GM23338 (cell line): ENCODE results near the gene RASSF4. TPM values are rescaled to one million over a fixed set of nuclear protein-coding genes. Genes with fewer than 3 reads are reported as not detected.

Experiments used
- ATAC-seq: fragments of 200-7000 bp; cut with Tn5 transposase; 3 replicates; pipeline ENCODE4 v1.9.1; 2020
- DNase-seq: peaks from one replicate; pipeline ENCODE4 v3.0.0-alpha.2; 2015; ENCODE audit warnings: low spot score
- H2AFZ ChIP-seq: fragments of 200-600 bp; sonication (generic); 2 replicates; pipeline ENCODE4 v1.8.0; 2016; ENCODE audit warnings: antibody characterized with exemption, mild to moderate bottlenecking, moderate library complexity
- H3F3A ChIP-seq: fragments of 200-600 bp; sonication (generic); replicated peaks from 2 replicates; pipeline ENCODE4 v1.8.0; 2017; ENCODE audit warnings: antibody characterized with exemption, mixed run types, low read depth
- H3K27ac ChIP-seq: fragments of 200-600 bp; sonication (generic); 2 replicates; pipeline ENCODE4 v1.6.1; 2016; ENCODE audit warnings: low read depth
- H3K27me3 ChIP-seq: fragments of 200-600 bp; sonication (generic); 2 replicates; pipeline ENCODE4 v1.8.0; 2016; ENCODE audit warnings: mild to moderate bottlenecking, mixed run types, moderate library complexity; ENCODE audit not compliant: insufficient read depth
- H3K36me3 ChIP-seq: fragments of 200-600 bp; sonication (generic); 2 replicates; pipeline ENCODE4 v1.8.0; 2016; ENCODE audit warnings: mild to moderate bottlenecking; ENCODE audit not compliant: insufficient read depth
- H3K4me1 ChIP-seq: fragments of 200-600 bp; sonication (generic); 2 replicates; pipeline ENCODE4 v1.8.0; 2016; ENCODE audit warnings: mild to moderate bottlenecking, moderate library complexity; ENCODE audit not compliant: insufficient read depth
- H3K4me2 ChIP-seq: fragments of 200-600 bp; sonication (generic); 2 replicates; pipeline ENCODE4 v1.7.1; 2017; ENCODE audit warnings: mixed run types
- H3K4me3 ChIP-seq: fragments of 200-600 bp; sonication (generic); 2 replicates; pipeline ENCODE4 v1.6.1; 2016; ENCODE audit warnings: mixed run types
- H3K79me2 ChIP-seq: fragments of 200-600 bp; sonication (generic); replicated peaks from 2 replicates; pipeline ENCODE4 v1.8.0; 2017; ENCODE audit warnings: mild to moderate bottlenecking; ENCODE audit not compliant: insufficient read depth
- H3K9me2 ChIP-seq: fragments of 200-600 bp; sonication (generic); 2 replicates; pipeline ENCODE4 v1.8.0; 2017; ENCODE audit not compliant: insufficient read depth
- H4K20me1 ChIP-seq: fragments of 200-600 bp; sonication (generic); replicated peaks from 2 replicates; pipeline ENCODE4 v1.8.0; 2017; ENCODE audit warnings: mild to moderate bottlenecking; ENCODE audit not compliant: insufficient read depth
- H3K27ac Mint-ChIP-seq: 2 replicates; pipeline ENCODE4 v1.8.0; 2020; ENCODE audit warnings: inconsistent platforms, mild to moderate bottlenecking, moderate library complexity, mixed read lengths
- H3K27me3 Mint-ChIP-seq: 3 replicates; pipeline ENCODE4 v1.8.0; 2022; ENCODE audit warnings: low read depth, mild to moderate bottlenecking, moderate library complexity, mixed read lengths, inconsistent platforms; ENCODE audit not compliant: insufficient read depth, poor library complexity
- H3K36me3 Mint-ChIP-seq: 3 replicates; pipeline ENCODE4 v1.8.0; 2021; ENCODE audit warnings: low read depth, mild to moderate bottlenecking, inconsistent platforms, moderate library complexity, mixed read lengths
- H3K4me1 Mint-ChIP-seq: 3 replicates; pipeline ENCODE4 v1.8.0; 2020; ENCODE audit warnings: mild to moderate bottlenecking, inconsistent platforms, mixed read lengths
- H3K4me3 Mint-ChIP-seq: 3 replicates; pipeline ENCODE4 v1.8.0; 2021; ENCODE audit warnings: moderate library complexity, mild to moderate bottlenecking, inconsistent platforms, mixed read lengths
- H3K9me3 Mint-ChIP-seq: 3 replicates; pipeline ENCODE4 v1.8.0; 2020; ENCODE audit warnings: moderate library complexity, mild to moderate bottlenecking, inconsistent platforms, mixed read lengths
- EZH2 ChIP-seq: fragments of 200-600 bp; sonication (generic); IDR thresholded peaks from one replicate; pipeline ENCODE4 v1.8.0; 2017; ENCODE audit warnings: antibody characterized with exemption, mild to moderate bottlenecking, low read depth; ENCODE audit not compliant: unreplicated experiment
- EZH2phosphoT487 ChIP-seq: fragments of 200-600 bp; sonication (generic); IDR thresholded peaks from one replicate; pipeline ENCODE4 v1.8.1; 2018; ENCODE audit warnings: antibody characterized with exemption; ENCODE audit not compliant: unreplicated experiment
- JUNB ChIP-seq: IDR thresholded peaks from one replicate; pipeline ENCODE4 v1.6.1; 2016; ENCODE audit warnings: antibody characterized with exemption; ENCODE audit not compliant: unreplicated experiment
- NANOG ChIP-seq: IDR thresholded peaks from 2 replicates; pipeline ENCODE4 v1.6.1; 2016; ENCODE audit warnings: antibody characterized with exemption, borderline replicate concordance
- POLR2AphosphoS5 ChIP-seq: IDR thresholded peaks from 2 replicates; pipeline ENCODE4 v1.6.1; 2016; ENCODE audit warnings: antibody characterized with exemption, low read depth
- STAT1 ChIP-seq: IDR thresholded peaks from one replicate; pipeline ENCODE4 v1.6.1; 2016; ENCODE audit warnings: antibody characterized with exemption; ENCODE audit not compliant: unreplicated experiment
- ZNF114 ChIP-seq: fragments of 250-450 bp; sonication (Bioruptor Pico); IDR thresholded peaks from 2 replicates; pipeline ENCODE4 v1.5.0; 2020; ENCODE audit warnings: mild to moderate bottlenecking, moderate library complexity
- ZNF331 ChIP-seq: fragments of 250-450 bp; sonication (Bioruptor Pico); IDR thresholded peaks from 2 replicates; pipeline ENCODE4 v1.5.0; 2020; ENCODE audit warnings: low read depth, mild to moderate bottlenecking, moderate library complexity
- polyA plus RNA-seq: library from polyadenylated mRNA; unstranded; fragments of >200 nt; fragmentation: Nextera tagmentation; extraction: Ambion mirVana; gene quantifications from 2 replicates; pipeline ENCODE4 v1.2.1, GENCODE V29; 2016
- total RNA-seq: library from RNA; depleted of rRNA; stranded (reverse); fragments of >200 nt; shearing (Covaris generic); gene quantifications from 2 replicates; pipeline ENCODE4 v1.2.3, GENCODE V29; 2014
- TF ChIP-seq, protein P1 (sequence below), 2 experiments: fragments of 200-600 bp in 1 of 2; sonication (generic) in 1 of 2; conservative IDR thresholded peaks; 2 replicates each; pipeline versions ENCODE4 v1.5.1 to v1.6.1; 2016 to 2017; ENCODE audit warnings: antibody characterized with exemption in 2 of 2, low read depth in 2 of 2, mild to moderate bottlenecking in 2 of 2, moderate library complexity in 1 of 2
- TF ChIP-seq, protein P2 (sequence below): fragments of 250-450 bp; sonication (Bioruptor Pico); IDR thresholded peaks from 2 replicates; pipeline ENCODE4 v1.5.0; 2020; ENCODE audit warnings: mild to moderate bottlenecking, moderate library complexity

Gene RASSF4
- total and polyA plus RNA-seq, 2 experiments from 2014 or later, result 12.4 to 13.6 TPM

DNA sequence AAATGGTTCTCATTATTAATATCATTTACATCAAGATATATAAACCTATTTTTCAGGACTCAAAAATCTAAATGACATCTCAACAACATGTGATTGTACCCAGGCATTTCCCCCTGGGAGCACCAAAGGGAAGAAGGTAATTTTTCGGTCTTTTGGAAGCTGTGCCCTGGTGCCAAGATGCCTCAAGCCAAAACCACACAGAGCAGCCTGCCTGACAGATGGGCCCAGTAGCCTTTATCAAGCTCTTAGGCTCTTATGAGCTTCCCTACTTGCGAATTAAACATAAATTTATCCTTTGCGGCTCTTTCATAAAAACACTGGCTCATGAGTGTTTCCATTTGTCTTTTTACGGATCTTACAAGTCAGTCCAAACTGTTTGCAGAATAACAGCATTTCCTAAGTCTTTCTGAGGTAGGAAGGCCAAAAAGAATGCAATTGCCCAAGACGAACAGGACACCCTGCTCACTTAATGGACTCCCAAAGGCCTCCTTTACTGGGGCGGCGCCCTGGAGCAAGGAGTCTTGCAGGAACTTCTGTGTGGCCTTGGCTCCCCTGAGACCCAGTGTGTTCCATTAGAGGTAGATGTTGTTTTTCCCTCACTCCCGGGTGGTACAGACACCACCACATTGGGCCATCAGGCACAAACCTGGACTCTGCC is 4.1 kb upstream of the RASSF4 start (continued):
- TF ChIP-seq, protein P1, sequence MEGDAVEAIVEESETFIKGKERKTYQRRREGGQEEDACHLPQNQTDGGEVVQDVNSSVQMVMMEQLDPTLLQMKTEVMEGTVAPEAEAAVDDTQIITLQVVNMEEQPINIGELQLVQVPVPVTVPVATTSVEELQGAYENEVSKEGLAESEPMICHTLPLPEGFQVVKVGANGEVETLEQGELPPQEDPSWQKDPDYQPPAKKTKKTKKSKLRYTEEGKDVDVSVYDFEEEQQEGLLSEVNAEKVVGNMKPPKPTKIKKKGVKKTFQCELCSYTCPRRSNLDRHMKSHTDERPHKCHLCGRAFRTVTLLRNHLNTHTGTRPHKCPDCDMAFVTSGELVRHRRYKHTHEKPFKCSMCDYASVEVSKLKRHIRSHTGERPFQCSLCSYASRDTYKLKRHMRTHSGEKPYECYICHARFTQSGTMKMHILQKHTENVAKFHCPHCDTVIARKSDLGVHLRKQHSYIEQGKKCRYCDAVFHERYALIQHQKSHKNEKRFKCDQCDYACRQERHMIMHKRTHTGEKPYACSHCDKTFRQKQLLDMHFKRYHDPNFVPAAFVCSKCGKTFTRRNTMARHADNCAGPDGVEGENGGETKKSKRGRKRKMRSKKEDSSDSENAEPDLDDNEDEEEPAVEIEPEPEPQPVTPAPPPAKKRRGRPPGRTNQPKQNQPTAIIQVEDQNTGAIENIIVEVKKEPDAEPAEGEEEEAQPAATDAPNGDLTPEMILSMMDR (conservative IDR thresholded peaks at IDR 0.05; ENCODE audit: low read depth in 2 of 2), result no peak
- no peak for TF ChIP-seq POLR2AphosphoS5
- no peak for TF ChIP-seq JUNB
- no peak for TF ChIP-seq STAT1
- TF ChIP-seq EZH2phosphoT487, result no peak

DNA sequence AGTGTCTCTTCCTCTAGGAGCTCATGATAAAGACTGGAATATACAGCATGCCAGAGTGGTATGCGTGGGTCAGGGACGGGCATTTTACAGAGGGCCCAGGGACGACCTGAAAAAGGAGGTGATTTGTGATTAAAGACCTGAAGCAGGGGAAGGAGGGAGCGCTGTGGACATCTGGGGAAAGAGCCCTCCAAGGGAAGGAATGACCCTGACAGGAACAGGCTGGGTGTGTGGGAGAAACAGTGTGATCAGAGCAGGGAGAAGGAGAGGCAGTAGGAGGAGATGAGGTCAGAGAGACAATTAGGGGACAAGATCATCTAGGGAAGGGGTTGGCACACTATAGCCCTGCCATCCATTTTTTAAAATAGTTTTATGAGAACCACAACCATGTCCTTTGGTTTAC is 3.4 kb upstream of the RASSF4 start:
- no peak overlapping the region for H2AFZ ChIP-seq
- H3F3A ChIP-seq, result no peaks in the 10 kb centered on the region
- peaks cover 10% of the 10 kb centered on the region; the same call in 2 of the 3 replicates for H3K36me3 Mint-ChIP-seq
- no peaks in the 10 kb centered on the region for H3K9me2 ChIP-seq
- no peak overlapping the region for H3K27ac Mint-ChIP-seq
- H4K20me1 ChIP-seq, result no peaks in the 10 kb centered on the region
- H3K27me3 ChIP-seq, result peaks cover 9% of the 10 kb centered on the region
- peaks cover 13% of the 10 kb centered on the region for H3K27me3 Mint-ChIP-seq
- DNase-seq (no peak), ATAC-seq (no peak)
- peaks cover 34% of the 10 kb centered on the region for H3K4me1 ChIP-seq
- no peaks in the 10 kb centered on the region for H3K36me3 ChIP-seq
- no peak overlapping the region for H3K4me3 ChIP-seq
- peaks cover 33% of the 10 kb centered on the region for H3K4me1 Mint-ChIP-seq
- H3K4me3 Mint-ChIP-seq, result no peak overlapping the region
- H3K79me2 ChIP-seq, result no peaks in the 10 kb centered on the region
- no peak overlapping the region for H3K4me2 ChIP-seq
- TF ChIP-seq ZNF114 (CRISPR knock-in tag) (no peak), NANOG (no peak), EZH2 (no peak), STAT1 (no peak)
- no peaks in the 10 kb centered on the region; the same call in 2 of the 3 replicates for H3K9me3 Mint-ChIP-seq
- H3K27ac ChIP-seq, result no peak overlapping the region

DNA sequence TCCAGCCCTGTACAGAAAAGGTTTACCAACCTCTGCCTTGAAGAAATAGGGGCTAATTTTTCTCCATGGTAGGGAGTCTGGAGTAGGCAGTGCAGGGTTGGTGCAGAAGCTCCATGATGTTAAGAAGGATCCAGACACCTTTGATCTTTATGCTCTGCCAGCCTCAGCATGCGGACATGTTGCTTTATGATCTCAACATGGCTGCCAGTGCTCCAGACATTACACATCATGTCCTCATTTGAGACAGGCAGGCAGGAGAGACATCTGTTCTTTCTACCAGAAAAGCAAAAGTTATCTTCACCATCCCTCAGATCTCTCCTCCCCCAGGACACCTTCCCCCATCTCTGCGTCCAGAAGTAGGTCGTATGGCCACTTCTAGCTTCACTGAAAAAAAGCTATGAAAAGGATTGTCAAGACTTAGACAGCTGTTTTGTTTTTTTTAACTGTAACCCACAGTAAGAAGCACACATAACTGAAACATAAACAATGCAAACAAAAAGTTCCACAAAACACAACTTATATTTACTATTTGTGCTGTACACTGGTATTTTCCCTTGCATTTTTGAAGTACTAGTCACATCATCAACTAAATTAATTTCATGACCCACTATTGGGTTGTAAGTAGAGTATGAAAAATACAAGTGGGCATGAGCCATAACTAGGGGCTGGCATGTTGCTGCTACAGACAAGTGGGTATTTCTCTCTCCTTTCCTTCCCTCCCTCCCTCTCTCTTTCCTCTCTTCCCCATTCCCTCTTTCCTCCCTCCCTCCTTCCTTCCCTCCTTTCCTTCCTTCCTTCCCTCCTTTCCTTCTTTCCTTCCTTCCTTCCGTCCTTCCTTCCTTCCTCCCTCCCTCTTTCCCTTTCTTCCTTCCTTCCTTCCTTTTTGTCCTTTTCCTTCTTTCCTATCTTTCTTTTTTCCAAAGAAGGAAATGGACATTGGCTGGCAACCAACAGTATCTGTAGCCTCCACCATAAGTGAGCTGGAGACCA is 2.6 kb upstream of the RASSF4 start:
- Histone ChIP-seq H3K4me1 (peaks cover 38% of the 10 kb centered on the region), H2AFZ (no peak overlapping the region), H3K9me2 (no peaks in the 10 kb centered on the region), H3K4me2 (no peak overlapping the region), H3K36me3 (no peaks in the 10 kb centered on the region), H3K27me3 (peaks cover 9% of the 10 kb centered on the region), H3K79me2 (no peaks in the 10 kb centered on the region), H3K4me3 (no peak overlapping the region), H4K20me1 (no peaks in the 10 kb centered on the region), H3K27ac (no peak overlapping the region), H3F3A (no peaks in the 10 kb centered on the region)
- Mint-ChIP-seq H3K27ac (no peak overlapping the region), H3K27me3 (peaks cover 14% of the 10 kb centered on the region), H3K9me3 (no peaks in the 10 kb centered on the region; the same call in 2 of the 3 replicates), H3K4me3 (no peak overlapping the region; the same call in 2 of the 3 replicates), H3K36me3 (peaks cover 8% of the 10 kb centered on the region; the same call in 2 of the 3 replicates), H3K4me1 (peaks cover 40% of the 10 kb centered on the region)
- no peak for DNase-seq
- ATAC-seq, result no peak
- TF ChIP-seq, protein P2, sequence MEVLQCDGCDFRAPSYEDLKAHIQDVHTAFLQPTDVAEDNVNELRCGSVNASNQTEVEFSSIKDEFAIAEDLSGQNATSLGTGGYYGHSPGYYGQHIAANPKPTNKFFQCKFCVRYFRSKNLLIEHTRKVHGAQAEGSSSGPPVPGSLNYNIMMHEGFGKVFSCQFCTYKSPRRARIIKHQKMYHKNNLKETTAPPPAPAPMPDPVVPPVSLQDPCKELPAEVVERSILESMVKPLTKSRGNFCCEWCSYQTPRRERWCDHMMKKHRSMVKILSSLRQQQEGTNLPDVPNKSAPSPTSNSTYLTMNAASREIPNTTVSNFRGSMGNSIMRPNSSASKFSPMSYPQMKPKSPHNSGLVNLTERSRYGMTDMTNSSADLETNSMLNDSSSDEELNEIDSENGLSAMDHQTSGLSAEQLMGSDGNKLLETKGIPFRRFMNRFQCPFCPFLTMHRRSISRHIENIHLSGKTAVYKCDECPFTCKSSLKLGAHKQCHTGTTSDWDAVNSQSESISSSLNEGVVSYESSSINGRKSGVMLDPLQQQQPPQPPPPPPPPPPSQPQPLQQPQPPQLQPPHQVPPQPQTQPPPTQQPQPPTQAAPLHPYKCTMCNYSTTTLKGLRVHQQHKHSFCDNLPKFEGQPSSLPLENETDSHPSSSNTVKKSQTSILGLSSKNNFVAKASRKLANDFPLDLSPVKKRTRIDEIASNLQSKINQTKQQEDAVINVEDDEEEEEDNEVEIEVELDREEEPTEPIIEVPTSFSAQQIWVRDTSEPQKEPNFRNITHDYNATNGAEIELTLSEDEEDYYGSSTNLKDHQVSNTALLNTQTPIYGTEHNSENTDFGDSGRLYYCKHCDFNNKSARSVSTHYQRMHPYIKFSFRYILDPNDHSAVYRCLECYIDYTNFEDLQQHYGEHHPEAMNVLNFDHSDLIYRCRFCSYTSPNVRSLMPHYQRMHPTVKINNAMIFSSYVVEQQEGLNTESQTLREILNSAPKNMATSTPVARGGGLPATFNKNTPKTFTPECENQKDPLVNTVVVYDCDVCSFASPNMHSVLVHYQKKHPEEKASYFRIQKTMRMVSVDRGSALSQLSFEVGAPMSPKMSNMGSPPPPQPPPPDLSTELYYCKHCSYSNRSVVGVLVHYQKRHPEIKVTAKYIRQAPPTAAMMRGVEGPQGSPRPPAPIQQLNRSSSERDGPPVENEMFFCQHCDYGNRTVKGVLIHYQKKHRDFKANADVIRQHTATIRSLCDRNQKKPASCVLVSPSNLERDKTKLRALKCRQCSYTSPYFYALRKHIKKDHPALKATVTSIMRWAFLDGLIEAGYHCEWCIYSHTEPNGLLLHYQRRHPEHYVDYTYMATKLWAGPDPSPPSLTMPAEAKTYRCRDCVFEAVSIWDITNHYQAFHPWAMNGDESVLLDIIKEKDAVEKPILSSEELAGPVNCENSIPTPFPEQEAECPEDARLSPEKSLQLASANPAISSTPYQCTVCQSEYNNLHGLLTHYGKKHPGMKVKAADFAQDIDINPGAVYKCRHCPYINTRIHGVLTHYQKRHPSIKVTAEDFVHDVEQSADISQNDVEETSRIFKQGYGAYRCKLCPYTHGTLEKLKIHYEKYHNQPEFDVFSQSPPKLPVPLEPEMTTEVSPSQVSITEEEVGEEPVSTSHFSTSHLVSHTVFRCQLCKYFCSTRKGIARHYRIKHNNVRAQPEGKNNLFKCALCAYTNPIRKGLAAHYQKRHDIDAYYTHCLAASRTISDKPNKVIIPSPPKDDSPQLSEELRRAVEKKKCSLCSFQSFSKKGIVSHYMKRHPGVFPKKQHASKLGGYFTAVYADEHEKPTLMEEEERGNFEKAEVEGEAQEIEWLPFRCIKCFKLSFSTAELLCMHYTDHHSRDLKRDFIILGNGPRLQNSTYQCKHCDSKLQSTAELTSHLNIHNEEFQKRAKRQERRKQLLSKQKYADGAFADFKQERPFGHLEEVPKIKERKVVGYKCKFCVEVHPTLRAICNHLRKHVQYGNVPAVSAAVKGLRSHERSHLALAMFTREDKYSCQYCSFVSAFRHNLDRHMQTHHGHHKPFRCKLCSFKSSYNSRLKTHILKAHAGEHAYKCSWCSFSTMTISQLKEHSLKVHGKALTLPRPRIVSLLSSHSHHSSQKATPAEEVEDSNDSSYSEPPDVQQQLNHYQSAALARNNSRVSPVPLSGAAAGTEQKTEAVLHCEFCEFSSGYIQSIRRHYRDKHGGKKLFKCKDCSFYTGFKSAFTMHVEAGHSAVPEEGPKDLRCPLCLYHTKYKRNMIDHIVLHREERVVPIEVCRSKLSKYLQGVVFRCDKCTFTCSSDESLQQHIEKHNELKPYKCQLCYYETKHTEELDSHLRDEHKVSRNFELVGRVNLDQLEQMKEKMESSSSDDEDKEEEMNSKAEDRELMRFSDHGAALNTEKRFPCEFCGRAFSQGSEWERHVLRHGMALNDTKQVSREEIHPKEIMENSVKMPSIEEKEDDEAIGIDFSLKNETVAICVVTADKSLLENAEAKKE, result no peak
- no peak for TF ChIP-seq ZNF331 (CRISPR knock-in tag)
